Uterus (tissue), 4 donors: ENCODE data around the gene NUP93. TPM values are rescaled to one million over a fixed set of nuclear protein-coding genes. Genes with fewer than 3 reads are reported as not detected.

Experiments used
- DNase-seq, 2 donors: peaks; one replicate each; pipeline ENCODE4 v3.0.0-alpha.2; 2019 to 2020
- H3K27ac ChIP-seq, 2 donors: fragments of 200-600 bp; sonication (generic); 1 replicate in 1 of 2; 2 replicates in 1 of 2; pipeline ENCODE4 v1.5.1; 2016 to 2018
- H3K27me3 ChIP-seq, 2 donors: fragments of 200-600 bp; sonication (generic); one replicate each; pipeline ENCODE4 v1.5.1; 2018 to 2019; ENCODE audit warnings: control low read depth in 1 of 2
- H3K36me3 ChIP-seq, 2 donors: fragments of 200-600 bp; sonication (generic); one replicate each; pipeline ENCODE4 v1.5.1; 2019; ENCODE audit warnings: control low read depth in 1 of 2
- H3K4me1 ChIP-seq, 2 donors: fragments of 200-600 bp; sonication (generic); one replicate each; pipeline ENCODE4 v1.5.1; 2018 to 2019; ENCODE audit warnings: control low read depth in 1 of 2
- H3K4me3 ChIP-seq, 2 donors: fragments of 200-600 bp; sonication (generic); 1 replicate in 1 of 2; 2 replicates in 1 of 2; pipeline ENCODE4 v1.5.1; 2018 to 2019; ENCODE audit warnings: mild to moderate bottlenecking in 1 of 2
- H3K9me3 ChIP-seq, 2 donors: fragments of 200-600 bp; sonication (generic); one replicate each; pipeline ENCODE4 v1.5.1; 2019; ENCODE audit warnings: control low read depth in 1 of 2
- POLR2A ChIP-seq, 2 donors: fragments of 450-650 bp; IDR thresholded peaks; one replicate each; pipeline ENCODE4 v1.6.1; 2016; ENCODE audit warnings: antibody characterized with exemption in 2 of 2, mild to moderate bottlenecking in 1 of 2, moderate library complexity in 1 of 2
- intact Hi-C: fragments of 100-400 bp; cut with DNase I; formaldehyde crosslinking; loops from one replicate; pipeline ENCODE4 v1.15.1; 2023; ENCODE audit warnings: low total_unique reads
- total RNA-seq, 4 donors: library from RNA; depleted of rRNA in 3 of 4; stranded (reverse); fragments of >200 nt in 3 of 4; gene quantifications; one replicate each; pipeline versions ENCODE4 v1.1.0 to v1.2.4, GENCODE V29; 2014 to 2023
- TF ChIP-seq, protein P1 (sequence below), 4 experiments: fragments of 200-600 bp in 2 of 4; fragments of 450-650 bp in 2 of 4; sonication (generic) in 2 of 4; IDR thresholded peaks; one replicate each; pipeline ENCODE4 v1.5.1; 2016 to 2019; ENCODE audit warnings: antibody characterized with exemption in 4 of 4, mild to moderate bottlenecking in 2 of 4, moderate library complexity in 1 of 4
- donor health status: DM: yes; HTN: yes; CAD: no.

The NUP93 gene
- total RNA-seq, 4 donors from 2014 or later, result 17.6 to 71.0 (median 34.5) TPM

DNA sequence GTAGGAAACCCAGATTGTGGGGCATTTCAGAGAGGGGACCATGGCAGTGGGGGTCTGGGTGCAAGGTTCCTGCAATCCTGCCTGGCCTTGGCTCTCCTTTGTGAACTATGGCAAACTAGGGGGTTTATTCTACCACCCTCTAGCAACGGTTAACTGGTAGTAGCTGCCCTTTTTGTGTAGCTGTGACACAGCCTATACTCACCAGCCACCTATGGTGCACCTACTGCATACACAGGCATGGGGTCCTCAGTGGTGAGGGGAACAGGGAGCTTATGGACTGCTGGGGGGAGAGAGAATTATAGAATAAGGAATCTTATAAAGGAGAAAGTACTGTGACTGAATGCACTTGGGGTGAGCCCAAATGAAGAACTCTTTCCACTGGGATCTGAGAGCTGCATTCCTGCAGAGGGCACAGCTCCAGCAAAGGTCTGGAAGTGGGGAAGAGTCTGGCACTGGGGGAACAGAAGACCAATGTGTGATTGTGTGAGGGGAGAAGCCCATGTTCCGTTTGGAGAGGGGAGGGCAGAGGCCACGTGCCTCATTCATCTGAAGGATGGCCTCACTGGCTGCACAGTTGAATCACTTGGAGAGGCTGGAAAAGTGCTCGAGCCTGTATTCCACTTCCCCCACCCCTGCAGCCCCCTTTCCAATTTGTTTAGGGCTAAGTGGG, 45.5 kb upstream of the NUP93 start:
- no peak for TF ChIP-seq POLR2A (IDR thresholded peaks at IDR 0.05)
- TF ChIP-seq, protein P1, sequence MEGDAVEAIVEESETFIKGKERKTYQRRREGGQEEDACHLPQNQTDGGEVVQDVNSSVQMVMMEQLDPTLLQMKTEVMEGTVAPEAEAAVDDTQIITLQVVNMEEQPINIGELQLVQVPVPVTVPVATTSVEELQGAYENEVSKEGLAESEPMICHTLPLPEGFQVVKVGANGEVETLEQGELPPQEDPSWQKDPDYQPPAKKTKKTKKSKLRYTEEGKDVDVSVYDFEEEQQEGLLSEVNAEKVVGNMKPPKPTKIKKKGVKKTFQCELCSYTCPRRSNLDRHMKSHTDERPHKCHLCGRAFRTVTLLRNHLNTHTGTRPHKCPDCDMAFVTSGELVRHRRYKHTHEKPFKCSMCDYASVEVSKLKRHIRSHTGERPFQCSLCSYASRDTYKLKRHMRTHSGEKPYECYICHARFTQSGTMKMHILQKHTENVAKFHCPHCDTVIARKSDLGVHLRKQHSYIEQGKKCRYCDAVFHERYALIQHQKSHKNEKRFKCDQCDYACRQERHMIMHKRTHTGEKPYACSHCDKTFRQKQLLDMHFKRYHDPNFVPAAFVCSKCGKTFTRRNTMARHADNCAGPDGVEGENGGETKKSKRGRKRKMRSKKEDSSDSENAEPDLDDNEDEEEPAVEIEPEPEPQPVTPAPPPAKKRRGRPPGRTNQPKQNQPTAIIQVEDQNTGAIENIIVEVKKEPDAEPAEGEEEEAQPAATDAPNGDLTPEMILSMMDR (IDR thresholded peaks at IDR 0.05), result no peak
- intact Hi-C loops, result no loop called here

DNA sequence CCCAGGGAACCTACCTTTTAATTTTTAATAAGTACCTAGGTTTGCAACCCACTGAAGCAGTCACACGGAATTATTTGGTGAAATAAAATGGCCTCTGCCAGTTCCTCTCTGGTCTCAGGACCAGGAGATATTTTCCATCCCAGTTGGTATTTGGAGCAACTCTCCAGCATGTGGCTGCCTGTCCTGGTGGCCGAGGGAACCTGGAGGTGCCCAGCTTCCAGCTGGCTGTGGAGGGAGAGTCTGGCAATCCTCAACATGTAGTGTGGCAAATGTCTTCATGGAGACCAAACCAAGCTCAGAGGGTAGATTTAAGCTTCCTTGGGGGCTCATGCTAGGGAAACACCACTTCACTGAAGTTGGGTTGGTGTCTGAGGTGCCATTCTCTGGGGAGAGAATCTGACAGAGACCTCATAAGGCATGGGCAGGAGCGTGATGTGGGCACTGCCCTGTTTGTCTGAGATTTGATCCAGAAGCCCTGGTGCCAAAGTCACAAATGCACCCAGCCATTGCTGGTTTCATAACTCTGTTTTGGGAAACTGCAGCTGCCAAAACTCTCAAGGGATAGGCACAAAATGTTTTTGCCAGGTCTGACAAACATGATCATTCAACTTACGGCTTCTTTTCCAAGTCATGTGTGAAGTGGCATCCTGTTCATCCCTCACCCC, 44.9 kb upstream of the NUP93 start:
- Histone ChIP-seq H3K4me3 (no peak overlapping the region), H3K4me1 (no peaks in the 10 kb centered on the region), H3K9me3 (no peaks in the 10 kb centered on the region), H3K27ac (no peak overlapping the region), H3K27me3 (no peaks in the 10 kb centered on the region), H3K36me3 (no peaks in the 10 kb centered on the region)
- TF ChIP-seq, protein P1 (IDR thresholded peaks at IDR 0.05), result no peak
- TF ChIP-seq POLR2A (IDR thresholded peaks at IDR 0.05), result no peak
- intact Hi-C loops, result no loop called here
- DNase-seq, result no peak

More for the DNA sequence above, 45.5 kb upstream of the NUP93 start:
- no peaks in the 10 kb centered on the region for H3K36me3 ChIP-seq
- H3K4me1 ChIP-seq, result no peaks in the 10 kb centered on the region
- DNase-seq, result no peak
- no peaks in the 10 kb centered on the region for H3K9me3 ChIP-seq
- H3K27me3 ChIP-seq, result no peaks in the 10 kb centered on the region
- H3K27ac ChIP-seq, result no peak overlapping the region
- H3K4me3 ChIP-seq, result no peak overlapping the region

DNA sequence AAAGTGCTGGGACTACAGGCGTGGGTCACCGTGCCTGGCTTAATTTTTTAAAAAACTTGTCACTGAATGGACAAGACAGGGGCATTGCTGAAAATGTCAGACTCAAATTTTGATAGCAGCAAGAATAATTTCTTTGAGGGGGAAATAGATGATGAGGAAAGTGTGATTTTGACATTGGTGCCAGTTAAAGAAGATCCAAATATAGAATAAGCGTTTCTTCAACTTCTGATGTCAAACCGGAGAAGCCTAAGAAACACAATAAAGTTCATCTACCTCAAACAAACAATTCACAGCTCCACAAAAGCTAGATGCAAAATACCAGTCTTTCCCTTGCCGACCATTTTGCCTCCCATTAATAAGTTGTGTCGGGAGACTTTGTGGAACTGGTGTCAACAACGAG, 43.2 kb upstream of the NUP93 start:
- no peak overlapping the region for H3K4me3 ChIP-seq
- intact Hi-C loops, result no loop called here
- TF ChIP-seq POLR2A (IDR thresholded peaks at IDR 0.05), result no peak
- TF ChIP-seq, protein P1 (IDR thresholded peaks at IDR 0.05), result no peak
- no peaks in the 10 kb centered on the region for H3K27me3 ChIP-seq
- H3K36me3 ChIP-seq, result no peaks in the 10 kb centered on the region
- H3K4me1 ChIP-seq, result no peaks in the 10 kb centered on the region
- no peak overlapping the region for H3K27ac ChIP-seq
- DNase-seq, result no peak
- no peaks in the 10 kb centered on the region for H3K9me3 ChIP-seq

DNA sequence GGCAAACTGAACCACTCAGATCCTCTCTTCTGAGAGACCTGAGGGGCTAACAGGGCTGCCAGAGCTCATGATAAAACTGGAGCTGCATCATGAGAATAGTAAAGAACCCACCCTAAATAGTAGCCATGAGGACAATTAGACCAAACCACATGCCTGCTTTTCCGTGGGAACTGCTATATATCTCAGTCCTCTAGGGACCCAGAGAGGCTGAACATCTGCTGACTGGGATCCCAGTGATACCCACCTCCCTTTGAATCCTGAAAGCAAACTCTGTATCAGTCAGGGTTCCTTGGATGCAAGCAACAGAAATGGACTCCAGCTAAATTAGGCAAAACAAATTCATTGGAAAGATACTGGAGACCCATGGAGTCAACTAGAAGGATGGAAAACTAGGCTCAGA, 41.2 kb upstream of the NUP93 start:
- Histone ChIP-seq H3K9me3 (no peaks in the 10 kb centered on the region), H3K36me3 (no peaks in the 10 kb centered on the region), H3K27ac (no peak overlapping the region), H3K27me3 (no peaks in the 10 kb centered on the region), H3K4me1 (no peaks in the 10 kb centered on the region), H3K4me3 (no peak overlapping the region)
- TF ChIP-seq POLR2A (IDR thresholded peaks at IDR 0.05), result no peak
- TF ChIP-seq, protein P1 (IDR thresholded peaks at IDR 0.05), result no peak
- DNase-seq, result no peak
- intact Hi-C loops, result no loop called here

DNA sequence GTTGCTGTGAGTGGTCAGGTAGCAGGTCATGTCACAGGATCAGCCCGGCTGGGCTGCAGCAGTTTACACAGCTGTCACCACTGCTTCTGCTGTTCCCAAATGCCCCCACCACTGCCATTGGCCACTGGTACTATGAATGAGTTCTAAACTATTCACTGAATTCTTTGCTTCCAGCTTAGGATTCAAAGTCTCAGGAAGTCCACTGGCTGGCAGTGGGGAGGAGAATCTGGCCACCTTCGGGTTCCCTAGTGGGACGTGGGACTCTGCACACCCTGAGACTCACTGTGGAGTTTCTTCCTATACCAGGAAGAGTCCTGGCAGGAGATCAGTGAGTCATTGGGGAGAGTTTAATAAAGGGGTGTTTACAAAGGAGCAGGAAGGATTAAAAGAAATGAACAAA, 40.8 kb upstream of the NUP93 start:
- no peak for DNase-seq
- no peak overlapping the region for H3K27ac ChIP-seq
- no peaks in the 10 kb centered on the region for H3K27me3 ChIP-seq
- no peaks in the 10 kb centered on the region for H3K4me1 ChIP-seq
- H3K9me3 ChIP-seq, result no peaks in the 10 kb centered on the region
- no peaks in the 10 kb centered on the region for H3K36me3 ChIP-seq
- intact Hi-C loops, result no loop called here
- no peak overlapping the region for H3K4me3 ChIP-seq
- TF ChIP-seq, protein P1 (IDR thresholded peaks at IDR 0.05), result no peak
- no peak for TF ChIP-seq POLR2A (IDR thresholded peaks at IDR 0.05)
